Activated naive CD8-positive, alpha-beta T cell treated with anti-CD3 and anti-CD28 coated beads, Interleukin-2, amount 10 ng/mL, durations not matched to agents 7 days and 5 days (primary cell): ENCODE measurements around the gene PI4KA. TPM values are rescaled to one million over a fixed set of nuclear protein-coding genes. Genes with fewer than 3 reads are reported as not detected.
"Not testable (repeated sequence)": the region's sequence is repeated elsewhere in the genome, so short reads cannot be mapped to it uniquely, and the experiment has no call there.

Experiments used
- ATAC-seq: fragments of 150-1000 bp; cut with Tn5 transposase; one replicate; pipeline ENCODE4 v1.10.0; 2021; ENCODE audit warnings: low read depth, moderate library complexity
- POLR2A ChIA-PET: fragments of 350-600 bp; sonication (Branson Sonifier 250); formaldehyde crosslinking; loops from one replicate; lab custom pipeline; 2021; ENCODE audit warnings: antibody characterized with exemption; lab: Charles Lee
- DNase-seq: peaks from one replicate; pipeline ENCODE4 v3.0.0; 2021
- H3K27ac Mint-ChIP-seq: one replicate; pipeline ENCODE4 v1.8.0; 2022; ENCODE audit warnings: mild to moderate bottlenecking, mixed read lengths
- H3K27me3 Mint-ChIP-seq: one replicate; pipeline ENCODE4 v1.8.0; 2022; ENCODE audit warnings: mild to moderate bottlenecking, moderate library complexity, mixed read lengths
- H3K36me3 Mint-ChIP-seq: one replicate; pipeline ENCODE4 v1.8.0; 2021; ENCODE audit warnings: mild to moderate bottlenecking, mixed read lengths
- H3K4me1 Mint-ChIP-seq: one replicate; pipeline ENCODE4 v1.8.0; 2021; ENCODE audit warnings: mixed read lengths
- H3K4me3 Mint-ChIP-seq: one replicate; pipeline ENCODE4 v1.8.0; 2022; ENCODE audit warnings: mild to moderate bottlenecking, moderate library complexity, mixed read lengths
- H3K9me3 Mint-ChIP-seq: one replicate; pipeline ENCODE4 v1.8.0; 2021; ENCODE audit warnings: mixed read lengths
- total RNA-seq, 2 experiments: library from RNA; stranded (reverse); gene quantifications; one replicate each; pipeline ENCODE4 v1.2.3, GENCODE V29; 2021

PI4KA gene
- total RNA-seq, 2 experiments from 2014 or later, result 100 to 106 TPM

GRCh38 chr22:20664594-20664959 is 194.0 kb downstream of the PI4KA start:
- ATAC-seq, result no peak

DNA sequence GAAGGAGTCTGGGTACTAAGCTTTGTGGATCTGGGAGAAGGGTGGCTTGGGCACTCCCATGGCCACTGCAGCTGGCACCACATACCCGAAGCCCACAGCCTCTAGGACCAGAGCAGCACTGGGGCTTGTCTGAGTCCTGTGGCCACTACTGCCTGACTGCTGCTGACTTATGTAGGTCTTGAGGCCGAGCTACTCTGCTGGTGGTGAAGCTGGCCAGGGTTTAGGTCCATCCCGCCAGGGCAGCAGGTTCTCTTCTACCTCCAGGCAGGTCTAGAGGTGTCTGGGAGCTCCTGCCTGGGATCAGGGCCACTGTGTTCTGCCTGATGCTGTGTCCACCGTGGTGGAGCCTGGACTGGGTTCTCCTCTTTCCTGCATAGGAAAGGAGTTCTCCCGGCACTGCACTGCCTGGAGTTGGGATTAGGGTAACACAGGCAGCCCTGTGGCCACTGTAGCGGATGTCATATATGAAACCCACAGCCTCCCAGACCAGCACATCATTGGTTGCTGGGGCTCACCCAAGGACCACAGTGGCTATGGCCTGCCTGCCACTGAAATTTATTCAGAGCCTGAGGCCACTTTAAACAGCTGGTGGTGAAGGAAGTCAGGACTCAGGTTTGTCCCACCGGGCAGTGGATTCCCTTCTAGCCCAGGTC is 194.5 kb downstream of the PI4KA start:
- DNase-seq (no peak), ATAC-seq (no peak)
- Mint-ChIP-seq H3K9me3 (peaks cover 3% of the 10 kb centered on the region), H3K4me3 (no peak overlapping the region), H3K36me3 (peaks cover 2% of the 10 kb centered on the region), H3K27ac (no peak overlapping the region), H3K27me3 (peaks cover 39% of the 10 kb centered on the region), H3K4me1 (no peaks in the 10 kb centered on the region)
- POLR2A ChIA-PET, result interaction anchor here (0.6 kb wide), 1 partner anchor 62 kb away, joined by 4 read pairs; no protein-coding TSS in a partner anchor

More at GRCh38 chr22:20664594-20664959, 194.0 kb downstream of the PI4KA start:
- Mint-ChIP-seq H3K9me3 (peaks cover 3% of the 10 kb centered on the region), H3K36me3 (peaks cover 2% of the 10 kb centered on the region), H3K4me1 (no peaks in the 10 kb centered on the region), H3K27me3 (peaks cover 34% of the 10 kb centered on the region), H3K4me3 (no peak overlapping the region), H3K27ac (no peak overlapping the region)
- no peak for DNase-seq
- POLR2A ChIA-PET, result interaction anchor here (0.6 kb wide), 1 partner anchor 62 kb away, joined by 4 read pairs; no protein-coding TSS in a partner anchor

DNA sequence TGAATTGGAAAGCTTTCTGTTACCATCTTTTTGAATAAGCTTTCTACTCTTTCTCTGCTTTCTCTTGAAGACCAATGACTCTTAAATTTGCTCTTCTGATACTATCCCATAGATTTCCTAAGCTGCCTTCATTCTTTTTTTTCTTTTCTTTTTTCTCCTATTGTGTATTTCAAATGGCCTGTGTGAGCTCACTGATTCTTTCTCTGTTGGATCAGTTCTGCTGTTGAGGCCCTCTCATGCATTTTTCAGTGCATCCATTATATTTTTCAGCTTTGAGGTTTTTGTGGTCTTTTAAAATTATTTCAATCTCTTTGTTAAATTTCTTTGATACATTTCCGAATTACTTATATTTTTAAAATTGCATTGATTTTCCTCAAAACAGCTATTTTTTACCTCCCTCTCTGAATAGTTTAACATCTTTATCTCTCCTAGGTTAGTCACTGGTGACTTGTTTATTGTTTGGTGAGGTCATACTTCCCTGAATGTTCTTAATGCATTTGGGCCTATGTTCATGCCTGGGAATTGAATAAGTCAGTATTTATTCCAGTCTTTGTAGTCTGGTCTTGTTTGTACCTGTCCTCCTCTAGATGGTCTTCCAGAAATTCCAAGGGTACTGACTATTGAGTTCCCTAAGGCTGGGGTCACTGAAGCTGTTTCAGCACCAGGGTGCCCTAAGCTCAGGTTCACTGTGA is 195.3 kb downstream of the PI4KA start:
- Mint-ChIP-seq H3K27ac (no peak overlapping the region), H3K9me3 (peaks cover 3% of the 10 kb centered on the region), H3K4me1 (no peaks in the 10 kb centered on the region), H3K36me3 (peaks cover 2% of the 10 kb centered on the region), H3K27me3 (peaks cover 46% of the 10 kb centered on the region), H3K4me3 (no peak overlapping the region)
- no peak for DNase-seq
- no peak for ATAC-seq
- POLR2A ChIA-PET, result no interaction called here

GRCh38 chr22:20662524-20663036 is 196.0 kb downstream of the PI4KA start:
- not testable (repeated sequence) for DNase-seq, H3K4me3 Mint-ChIP-seq, H3K36me3 Mint-ChIP-seq, H3K4me1 Mint-ChIP-seq, H3K27ac Mint-ChIP-seq, ATAC-seq, H3K9me3 Mint-ChIP-seq
- peaks cover 46% of the 10 kb centered on the region for H3K27me3 Mint-ChIP-seq
- POLR2A ChIA-PET, result interaction anchor here (0.7 kb wide), 1 partner anchor 978 kb away, joined by 4 read pairs; no protein-coding TSS in a partner anchor

GRCh38 chr22:20661473-20661872 is 197.1 kb downstream of the PI4KA start:
- Mint-ChIP-seq H3K4me3 (no peak overlapping the region), H3K27me3 (peaks cover 50% of the 10 kb centered on the region), H3K36me3 (peaks cover 2% of the 10 kb centered on the region), H3K4me1 (no peaks in the 10 kb centered on the region), H3K9me3 (peaks cover 3% of the 10 kb centered on the region), H3K27ac (no peak overlapping the region)
- no peak for ATAC-seq
- DNase-seq, result no peak
- POLR2A ChIA-PET, result no interaction called here

GRCh38 chr22:20660441-20661054 is 198.1 kb downstream of the PI4KA start:
- H3K27ac Mint-ChIP-seq, result no peak overlapping the region
- peaks cover 50% of the 10 kb centered on the region for H3K27me3 Mint-ChIP-seq
- H3K9me3 Mint-ChIP-seq, result peaks cover 3% of the 10 kb centered on the region
- POLR2A ChIA-PET, result no interaction called here
- H3K4me1 Mint-ChIP-seq, result no peaks in the 10 kb centered on the region
- DNase-seq, result no peak
- H3K4me3 Mint-ChIP-seq, result no peak overlapping the region
- H3K36me3 Mint-ChIP-seq, result peaks cover 2% of the 10 kb centered on the region
- no peak for ATAC-seq

DNA sequence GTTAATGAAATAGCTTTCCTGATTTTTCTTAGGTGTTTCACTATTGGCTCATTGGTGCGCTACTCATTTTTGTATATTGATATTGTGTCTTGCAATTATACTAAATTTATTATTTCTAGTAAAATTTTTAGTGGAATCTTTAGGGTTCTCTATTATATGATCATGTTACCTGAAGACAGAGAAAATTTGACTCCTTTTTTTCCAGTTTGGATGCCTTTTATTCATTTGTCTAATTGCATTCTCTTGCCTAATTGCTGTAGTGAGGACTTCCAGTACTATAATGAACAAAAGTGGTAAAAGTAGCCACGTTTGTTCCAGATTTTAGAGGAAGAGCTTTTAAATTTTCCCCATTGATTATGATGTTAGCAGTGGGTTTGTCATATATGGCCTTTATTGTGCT is 198.7 kb downstream of the PI4KA start:
- ATAC-seq (no peak), DNase-seq (no peak)
- H3K9me3 Mint-ChIP-seq, result peaks cover 3% of the 10 kb centered on the region
- no peak overlapping the region for H3K4me3 Mint-ChIP-seq
- H3K4me1 Mint-ChIP-seq, result no peaks in the 10 kb centered on the region
- H3K36me3 Mint-ChIP-seq, result peaks cover 2% of the 10 kb centered on the region
- no peak overlapping the region for H3K27ac Mint-ChIP-seq
- H3K27me3 Mint-ChIP-seq, result peaks cover 50% of the 10 kb centered on the region
- POLR2A ChIA-PET, result no interaction called here

DNA sequence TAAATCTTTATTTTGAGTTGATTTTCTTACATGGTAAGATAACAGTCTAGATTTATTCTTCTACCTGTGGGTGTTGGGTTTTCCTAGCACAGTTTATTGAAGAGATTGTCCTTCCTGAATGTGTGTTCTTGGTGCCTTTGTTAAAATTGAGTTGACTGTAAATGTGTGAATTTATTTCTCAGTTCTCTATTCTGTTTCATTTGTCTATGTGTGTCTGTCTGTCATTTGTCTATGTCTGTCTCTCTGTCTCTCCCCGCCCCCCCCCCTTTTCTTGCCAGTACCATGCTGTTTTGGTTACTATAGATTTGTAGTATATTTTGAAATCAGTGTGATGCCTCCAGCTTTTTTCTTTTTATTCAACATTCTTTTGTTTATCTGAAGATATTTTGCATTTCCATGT is 199.4 kb downstream of the PI4KA start:
- ATAC-seq (no peak), DNase-seq (no peak)
- POLR2A ChIA-PET, result no interaction called here
- Mint-ChIP-seq H3K4me3 (no peak overlapping the region), H3K27me3 (peaks cover 50% of the 10 kb centered on the region), H3K36me3 (peaks cover 2% of the 10 kb centered on the region), H3K27ac (no peak overlapping the region), H3K9me3 (peaks cover 3% of the 10 kb centered on the region), H3K4me1 (no peaks in the 10 kb centered on the region)

DNA sequence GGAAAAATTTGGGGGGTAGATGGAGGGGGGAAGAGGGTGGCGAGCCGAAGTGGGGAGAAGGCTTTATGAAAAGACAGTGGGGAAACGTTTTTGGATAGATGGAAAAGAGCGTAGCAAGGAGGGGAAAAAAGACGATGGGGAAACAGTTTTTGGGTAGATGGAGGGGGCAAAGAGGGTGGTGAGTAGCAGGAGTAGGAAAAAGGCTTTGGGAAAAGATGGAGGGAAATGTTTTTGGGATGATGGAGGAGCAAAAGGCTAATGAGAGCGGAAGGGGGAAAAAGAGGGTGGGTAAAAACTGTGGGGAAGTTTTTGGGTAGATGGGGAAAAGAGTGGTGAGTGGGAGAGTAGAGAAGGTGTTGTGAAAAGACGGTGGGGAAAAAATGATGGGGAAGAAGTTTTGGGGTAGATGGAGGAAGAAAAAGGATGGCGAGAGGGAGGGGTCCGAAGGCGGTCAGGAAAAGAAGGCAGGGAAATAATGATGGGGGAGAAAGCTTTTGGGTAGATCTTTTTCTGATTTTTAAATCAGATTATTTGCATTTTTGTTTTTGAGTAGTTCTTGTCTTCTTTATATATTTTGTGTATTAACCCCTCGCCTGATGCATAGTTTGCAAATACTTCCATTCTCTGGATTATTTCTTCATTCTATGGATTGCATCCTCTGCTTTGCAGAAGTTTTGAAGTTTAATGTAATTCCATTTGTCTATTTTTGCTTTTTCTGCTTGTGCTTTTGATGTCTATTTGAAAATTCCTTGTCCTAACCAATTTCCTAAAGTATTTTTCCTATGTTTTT is 200.0 kb downstream of the PI4KA start:
- Mint-ChIP-seq H3K4me1 (no peaks in the 10 kb centered on the region), H3K9me3 (peaks cover 3% of the 10 kb centered on the region), H3K36me3 (peaks cover 2% of the 10 kb centered on the region), H3K27ac (no peak overlapping the region), H3K27me3 (peaks cover 47% of the 10 kb centered on the region), H3K4me3 (no peak overlapping the region)
- DNase-seq (no peak), ATAC-seq (no peak)
- POLR2A ChIA-PET, result no interaction called here

- no peaks in the 10 kb centered on the region for H3K9me3 Mint-ChIP-seq
- no peak for DNase-seq
- no peak overlapping the region for H3K4me3 Mint-ChIP-seq
- no peak overlapping the region for H3K27ac Mint-ChIP-seq
- POLR2A ChIA-PET, result no interaction called here
- no peaks in the 10 kb centered on the region for H3K36me3 Mint-ChIP-seq
- H3K4me1 Mint-ChIP-seq, result no peaks in the 10 kb centered on the region
- no peak for ATAC-seq
- H3K27me3 Mint-ChIP-seq, result peaks cover 42% of the 10 kb centered on the region
Observed at GRCh38 chr22:20657963-20658362, 200.6 kb downstream of the PI4KA start.
